GM12865 (cell line): ENCODE data around the gene STX18.
"Not testable (repeated sequence)": the region's sequence is repeated elsewhere in the genome, so short reads cannot be mapped to it uniquely, and the experiment has no call there.

Experiments used
- DNase-seq: peaks from one replicate; pipeline ENCODE4 v3.0.0; 2010; ENCODE audit warnings: low read depth
- H3K4me3 ChIP-seq: 2 replicates; pipeline ENCODE4 v1.5.1; 2011; ENCODE audit warnings: mild to moderate bottlenecking, low read depth, low read length, control low read depth
- CTCF ChIP-seq: IDR thresholded peaks from 2 replicates; pipeline ENCODE4 v1.5.1; 2011; ENCODE audit warnings: low read length, control low read depth, low read depth, inconsistent platforms; ENCODE audit not compliant: insufficient read depth; ENCODE audit errors: missing control alignments

Gene STX18

GRCh38 chr4:4512282-4512681, 29.6 kb downstream of the STX18 start:
- TF ChIP-seq CTCF: no peak
- DNase-seq: no peak

GRCh38 chr4:4510641-4511040, 31.2 kb downstream of the STX18 start:
- H3K4me3 ChIP-seq, DNase-seq: not testable (repeated sequence)

More at GRCh38 chr4:4512282-4512681, 29.6 kb downstream of the STX18 start:
- no peak overlapping the region for H3K4me3 ChIP-seq

- no peak for TF ChIP-seq CTCF
These were observed 32.3 kb downstream of the STX18 start for GRCh38 chr4:4509521-4509920.

GRCh38 chr4:4507923-4508322, 33.9 kb downstream of the STX18 start:
- DNase-seq: peak; percentile 45

More at GRCh38 chr4:4509521-4509920, 32.3 kb downstream of the STX18 start:
- no peak overlapping the region for H3K4me3 ChIP-seq
- no peak for DNase-seq

GRCh38 chr4:4507403-4507802, 34.4 kb downstream of the STX18 start:
- no peak for DNase-seq
- no peak overlapping the region for H3K4me3 ChIP-seq
- TF ChIP-seq CTCF: no peak

More at GRCh38 chr4:4507923-4508322, 33.9 kb downstream of the STX18 start:
- peak; percentile 22 for TF ChIP-seq CTCF
- no peak overlapping the region for H3K4me3 ChIP-seq

- no peak overlapping the region for H3K4me3 ChIP-seq
- TF ChIP-seq CTCF: no peak
- DNase-seq: no peak
These were observed 34.9 kb downstream of the STX18 start for GRCh38 chr4:4506961-4507360.

- DNase-seq: not testable (repeated sequence)
These were observed 36.6 kb downstream of the STX18 start for GRCh38 chr4:4505211-4505610.

GRCh38 chr4:4504783-4505182, 37.1 kb downstream of the STX18 start:
- no peak for TF ChIP-seq CTCF
- DNase-seq: no peak
- no peak overlapping the region for H3K4me3 ChIP-seq

More at GRCh38 chr4:4505211-4505610, 36.6 kb downstream of the STX18 start:
- H3K4me3 ChIP-seq: not testable (repeated sequence)
